C4-2B (cell line): ENCODE data around the gene GALNT13.

ENCODE experiments used
- ZFX ChIP-seq: fragments of 450-650 bp; IDR thresholded peaks from 2 replicates; pipeline ENCODE4 v1.6.1; 2017
- TF ChIP-seq, protein P1 (sequence below): fragments of 450-650 bp; conservative IDR thresholded peaks from 2 replicates; pipeline ENCODE4 v1.5.1; 2017; ENCODE audit warnings: mild to moderate bottlenecking

DNA sequence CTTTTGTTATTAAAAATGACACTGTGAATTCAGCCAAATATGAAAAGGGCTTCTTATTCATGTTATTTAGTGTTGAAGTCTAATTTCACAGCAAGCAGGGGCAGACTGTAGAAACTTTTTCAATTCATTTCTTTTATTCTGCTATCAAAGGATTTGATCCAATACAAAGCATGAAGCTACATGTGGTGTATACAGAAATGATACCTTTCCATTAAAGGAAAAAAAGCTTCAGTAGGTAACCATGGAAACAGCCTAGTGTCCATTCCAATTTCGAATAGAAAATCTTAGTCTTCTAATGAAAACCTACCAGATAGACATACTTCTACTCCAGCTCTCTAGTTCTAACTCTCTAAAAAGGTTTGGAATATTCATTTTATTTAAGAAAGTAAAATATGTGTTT lies 550.5 kb downstream of the GALNT13 start:
- TF ChIP-seq, protein P1, sequence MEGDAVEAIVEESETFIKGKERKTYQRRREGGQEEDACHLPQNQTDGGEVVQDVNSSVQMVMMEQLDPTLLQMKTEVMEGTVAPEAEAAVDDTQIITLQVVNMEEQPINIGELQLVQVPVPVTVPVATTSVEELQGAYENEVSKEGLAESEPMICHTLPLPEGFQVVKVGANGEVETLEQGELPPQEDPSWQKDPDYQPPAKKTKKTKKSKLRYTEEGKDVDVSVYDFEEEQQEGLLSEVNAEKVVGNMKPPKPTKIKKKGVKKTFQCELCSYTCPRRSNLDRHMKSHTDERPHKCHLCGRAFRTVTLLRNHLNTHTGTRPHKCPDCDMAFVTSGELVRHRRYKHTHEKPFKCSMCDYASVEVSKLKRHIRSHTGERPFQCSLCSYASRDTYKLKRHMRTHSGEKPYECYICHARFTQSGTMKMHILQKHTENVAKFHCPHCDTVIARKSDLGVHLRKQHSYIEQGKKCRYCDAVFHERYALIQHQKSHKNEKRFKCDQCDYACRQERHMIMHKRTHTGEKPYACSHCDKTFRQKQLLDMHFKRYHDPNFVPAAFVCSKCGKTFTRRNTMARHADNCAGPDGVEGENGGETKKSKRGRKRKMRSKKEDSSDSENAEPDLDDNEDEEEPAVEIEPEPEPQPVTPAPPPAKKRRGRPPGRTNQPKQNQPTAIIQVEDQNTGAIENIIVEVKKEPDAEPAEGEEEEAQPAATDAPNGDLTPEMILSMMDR, result no peak
- no peak for TF ChIP-seq ZFX
